Measurements from ENCODE around the gene KIAA1586.
"Not testable (repeated sequence)": the region's sequence is repeated elsewhere in the genome, so short reads cannot be mapped to it uniquely, and the experiment has no call there.

The KIAA1586 gene

GRCh38 chr6:57046332-57047256 lies at the start of gene KIAA1586:
TSS of gene KIAA1586 (plus strand) at chr6:57046693. CDS start at chr6:57046756, 63 bp downstream.
- DNase-seq: peak; percentile 92

- DNase-seq: no peak
Measured at GRCh38 chr6:56999049-56999448, 47.4 kb upstream of the KIAA1586 start.

DNA sequence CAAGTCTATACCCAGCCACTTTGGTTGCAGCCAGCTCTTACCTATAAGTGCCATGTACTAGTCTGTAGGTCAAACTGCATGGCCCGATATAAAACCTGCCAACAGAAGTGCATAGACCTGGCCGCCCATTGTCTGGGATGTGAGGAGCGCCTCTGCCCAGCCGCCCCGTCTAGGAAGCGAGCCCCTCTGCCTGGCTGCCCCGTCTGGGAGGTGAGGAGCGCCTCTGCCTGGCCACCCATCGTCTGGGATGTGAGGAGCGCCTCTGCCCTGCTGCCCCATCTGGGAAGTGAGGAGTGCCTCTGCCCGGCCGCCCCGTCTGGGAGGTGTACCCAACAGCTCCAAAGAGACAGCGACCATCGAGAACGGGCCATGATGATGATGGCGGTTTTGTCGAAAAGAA lies 46.7 kb upstream of the KIAA1586 start:
- DNase-seq: not testable (repeated sequence)

DNA sequence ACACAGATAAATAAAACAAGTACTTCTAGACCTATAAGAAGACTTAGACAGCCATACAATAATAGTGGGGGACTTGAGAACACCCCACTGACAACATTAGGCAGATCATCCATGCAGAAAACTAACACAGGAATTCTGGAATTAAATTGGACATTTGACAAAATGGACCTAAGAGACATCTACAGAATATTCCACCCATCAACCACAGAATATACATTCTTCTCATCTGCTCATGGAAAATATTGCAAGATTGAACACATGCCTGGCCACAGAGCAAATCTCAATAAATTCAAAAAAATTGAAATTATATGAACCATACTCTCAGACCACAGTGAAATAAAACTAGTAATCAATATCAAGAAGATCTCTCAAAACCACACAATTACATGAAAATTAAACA lies 44.3 kb upstream of the KIAA1586 start:
- DNase-seq: no peak

GRCh38 chr6:57004292-57004691 lies 42.2 kb upstream of the KIAA1586 start:
- no peak for DNase-seq

- DNase-seq: no peak
Measured at GRCh38 chr6:57006101-57006500, 40.4 kb upstream of the KIAA1586 start.

GRCh38 chr6:57008069-57008468 lies 38.4 kb upstream of the KIAA1586 start:
- DNase-seq: not testable (repeated sequence)

- DNase-seq: no peak
Measured at GRCh38 chr6:57013521-57013926, 33.0 kb upstream of the KIAA1586 start.

- DNase-seq: no peak
Measured at GRCh38 chr6:57017069-57017468, 29.4 kb upstream of the KIAA1586 start.

DNA sequence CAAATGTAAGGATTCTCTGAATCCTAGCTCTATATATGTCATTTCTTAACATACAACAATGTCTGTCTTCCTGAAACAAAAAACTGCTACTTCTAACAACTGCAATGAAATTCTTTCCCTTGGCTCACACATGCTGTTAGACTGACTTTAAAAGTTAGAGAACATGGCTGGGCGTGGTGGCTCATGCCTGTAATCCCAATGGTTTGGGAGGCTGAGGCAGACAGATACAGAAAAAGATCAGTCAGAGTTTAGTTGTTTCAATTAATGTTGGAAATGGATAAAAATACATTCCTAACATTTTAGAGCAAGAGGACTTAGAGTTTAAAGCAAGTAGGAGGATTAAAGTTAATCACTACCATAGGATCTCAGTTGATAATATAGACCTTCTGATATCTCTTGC lies 28.7 kb upstream of the KIAA1586 start:
- no peak for DNase-seq

- DNase-seq: no peak
Measured at GRCh38 chr6:57019434-57019833, 27.1 kb upstream of the KIAA1586 start.

- peak; percentile 38 for DNase-seq
Measured at GRCh38 chr6:57021086-57021720, 25.3 kb upstream of the KIAA1586 start.

- no peak for DNase-seq
Measured at GRCh38 chr6:57024321-57024720, 22.2 kb upstream of the KIAA1586 start.

DNA sequence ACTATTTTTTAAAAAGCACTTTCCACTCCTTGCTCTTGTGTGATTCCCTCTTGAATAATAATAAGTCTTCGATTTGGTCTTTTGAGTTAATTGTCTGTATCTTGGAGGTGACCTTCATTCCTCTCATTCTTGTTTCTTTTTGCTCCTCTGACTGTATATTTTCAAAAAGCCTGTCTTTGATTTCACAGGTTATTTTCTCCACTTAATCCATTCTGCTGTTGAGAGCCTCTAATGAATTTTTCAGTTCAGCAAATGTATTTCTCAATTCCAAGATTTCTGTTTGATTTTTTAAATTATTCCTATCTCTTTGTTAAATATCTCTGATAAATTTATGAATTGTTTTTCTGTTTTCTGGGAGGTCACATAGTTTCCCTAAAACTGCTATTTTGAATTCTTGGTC lies 21.7 kb upstream of the KIAA1586 start:
- no peak for DNase-seq

DNA sequence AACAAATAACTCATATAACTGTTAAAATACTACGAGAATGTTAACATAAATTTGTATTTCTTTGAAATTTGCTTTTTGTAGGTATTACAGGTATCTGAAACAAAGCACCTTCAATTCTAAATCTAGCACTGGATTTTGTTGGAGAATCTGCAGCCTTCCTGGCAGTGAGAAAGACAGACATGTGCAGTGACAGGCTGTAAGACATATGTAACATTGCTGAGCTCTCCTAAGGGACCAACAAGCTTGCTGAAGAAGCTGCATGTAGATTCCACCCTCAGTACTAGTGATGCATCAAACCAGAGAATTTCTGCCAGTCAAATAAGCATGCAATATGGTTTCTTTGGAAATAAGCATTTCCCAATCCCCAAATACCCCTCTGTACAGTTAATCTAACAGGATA lies 20.5 kb upstream of the KIAA1586 start:
- DNase-seq: no peak

DNA sequence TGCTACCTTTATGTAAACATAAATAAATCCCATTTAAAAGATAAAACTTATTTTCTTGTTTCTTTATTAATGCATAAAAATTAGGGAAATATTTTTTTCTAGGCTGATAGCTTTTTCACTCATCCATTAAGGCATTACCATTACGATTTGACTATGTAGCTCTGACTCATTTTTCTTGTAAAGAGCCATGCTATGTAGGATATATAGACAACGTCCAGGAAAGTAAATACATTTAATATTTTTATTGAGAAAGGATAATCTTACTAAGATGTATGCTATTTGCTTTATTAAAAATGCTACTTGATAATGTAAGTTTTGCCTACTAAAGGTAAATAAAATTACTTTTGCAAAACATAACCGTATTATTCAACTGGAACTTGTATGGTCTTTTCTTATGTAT lies 19.2 kb upstream of the KIAA1586 start:
- no peak for DNase-seq

- no peak for DNase-seq
Measured at GRCh38 chr6:57029213-57029612, 17.3 kb upstream of the KIAA1586 start.

- DNase-seq: no peak
Measured at GRCh38 chr6:57033228-57033627, 13.3 kb upstream of the KIAA1586 start.

GRCh38 chr6:57035549-57035948 lies 10.9 kb upstream of the KIAA1586 start:
- DNase-seq: no peak

GRCh38 chr6:57038906-57039305 lies 7.6 kb upstream of the KIAA1586 start:
- DNase-seq: no peak

- no peak for DNase-seq
Measured at GRCh38 chr6:57040011-57040410, 6.5 kb upstream of the KIAA1586 start.

- DNase-seq: not testable (repeated sequence)
Measured at GRCh38 chr6:57044061-57044460, 2.4 kb upstream of the KIAA1586 start.

DNA sequence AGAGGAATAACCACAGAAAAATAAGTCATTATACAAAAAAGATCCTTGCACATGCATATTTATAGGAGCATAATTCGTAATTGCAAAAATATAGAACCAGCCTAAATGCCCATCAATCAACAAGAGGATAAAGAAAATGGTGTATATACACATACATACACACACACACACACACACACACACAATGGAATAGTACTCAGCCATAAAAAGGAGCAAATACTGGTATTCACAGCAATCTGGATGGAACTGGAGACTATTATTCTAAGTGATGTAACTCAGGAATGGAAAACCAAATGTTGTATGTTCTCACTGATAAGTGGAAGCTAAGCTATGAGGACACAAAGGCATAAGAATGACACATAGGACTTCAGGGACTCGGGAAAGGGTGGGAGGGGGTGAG lies 1.9 kb upstream of the KIAA1586 start:
- no peak for DNase-seq

DNA sequence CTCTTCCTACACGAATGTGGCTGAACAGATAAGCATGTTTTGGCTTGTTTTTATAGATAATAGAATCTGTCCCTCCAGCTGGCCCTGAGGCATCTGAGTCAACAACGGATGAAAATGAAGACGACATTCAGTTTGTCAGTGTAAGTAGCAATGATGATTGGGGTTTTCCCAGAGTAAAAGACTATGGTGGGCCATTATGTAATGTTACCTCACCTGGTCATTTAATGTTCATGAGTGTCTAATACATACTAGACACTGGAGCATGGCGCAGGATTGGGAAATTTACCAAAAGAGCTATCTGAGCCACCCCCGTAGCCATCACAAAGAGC lies 728 bp downstream of the KIAA1586 start:
- not testable (repeated sequence) for DNase-seq

All from midbrain (tissue), 1 donor.